Skin of body (tissue), 2 donors: ENCODE data around the gene MORF4L1. TPM values are rescaled to one million over a fixed set of nuclear protein-coding genes. Genes with fewer than 3 reads are reported as not detected.
A peak's percentile ranks its signal among the peaks of the same experiment; 100 is the strongest.
"Not testable (repeated sequence)": the region's sequence is repeated elsewhere in the genome, so short reads cannot be mapped to it uniquely, and the experiment has no call there.

ENCODE experiments used
- DNase-seq: peaks from one replicate; lab custom pipeline; 2025; lab: John Stamatoyannopoulos, UW
- total RNA-seq: library from RNA; depleted of rRNA; stranded (reverse); fragments of >200 nt; gene quantifications from one replicate; pipeline ENCODE4 v1.2.3, GENCODE V29; 2014

The MORF4L1 gene
- total RNA-seq, 1 donor from 2014 or later = 440 TPM

DNA sequence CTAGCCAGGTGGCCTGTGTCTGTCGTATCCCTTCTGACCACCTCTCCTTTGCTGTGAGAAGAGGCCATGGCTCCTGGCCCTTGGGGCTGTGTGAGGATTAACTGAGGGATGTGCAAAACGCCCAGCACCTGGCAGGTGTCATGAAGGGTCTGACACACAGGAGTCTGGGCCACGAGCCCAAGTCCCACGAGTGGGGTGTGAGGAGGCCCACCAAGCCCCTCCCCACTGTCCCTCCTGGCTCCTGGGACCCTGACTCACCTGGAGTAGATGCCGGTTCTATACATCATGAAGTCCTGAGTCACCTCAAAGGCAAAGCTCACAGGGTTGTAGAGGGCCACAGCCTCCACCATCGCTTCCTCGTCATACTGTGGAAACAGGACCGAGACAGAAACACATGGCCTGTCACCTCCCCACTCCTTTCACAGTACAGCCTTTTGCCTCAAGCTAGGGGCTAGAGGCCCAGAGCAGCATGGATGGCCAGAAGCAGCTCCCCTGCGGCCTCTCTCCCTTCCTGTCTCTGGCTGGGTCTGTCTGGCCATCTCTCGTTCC, 52.5 kb downstream of the MORF4L1 start:
- DNase-seq = no peak

DNA sequence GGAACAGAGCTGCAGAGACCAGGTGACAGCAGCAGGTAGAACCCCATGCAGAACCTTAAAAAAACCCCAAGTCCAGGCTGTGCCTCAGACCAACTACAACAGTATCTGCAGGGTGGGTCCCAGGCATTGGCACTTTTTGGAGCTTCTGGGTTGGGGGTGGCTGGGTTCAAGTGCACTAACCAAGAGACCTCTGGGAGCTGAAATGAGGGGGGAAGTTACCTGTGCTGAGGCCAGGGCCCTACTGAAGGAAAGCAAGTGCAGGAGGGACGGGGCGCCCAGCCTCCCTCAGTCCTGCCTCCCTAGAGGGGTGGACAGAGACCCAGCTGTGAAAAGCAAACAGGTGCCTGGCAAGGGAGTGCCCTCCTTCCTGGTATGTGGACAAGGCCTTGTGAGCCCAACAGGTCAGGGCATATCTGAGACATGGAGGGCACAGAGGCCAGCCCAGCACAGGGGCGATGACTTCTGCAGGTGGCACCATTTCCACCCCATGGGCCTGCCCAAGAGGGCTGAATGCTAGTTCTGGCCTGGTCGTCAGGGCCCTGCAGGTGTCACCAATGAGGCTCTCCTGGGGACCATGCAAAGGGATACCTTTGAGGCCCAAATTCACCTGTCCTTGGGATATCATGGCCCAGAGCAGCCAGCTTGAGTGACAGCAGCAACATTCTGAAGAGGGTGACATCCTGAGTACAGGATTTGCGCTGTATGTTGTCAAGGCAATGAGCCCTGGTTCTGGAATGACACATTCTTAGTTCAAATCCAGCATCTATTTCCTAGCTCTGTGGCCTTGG, 53.5 kb downstream of the MORF4L1 start:
- no peak for DNase-seq

DNA sequence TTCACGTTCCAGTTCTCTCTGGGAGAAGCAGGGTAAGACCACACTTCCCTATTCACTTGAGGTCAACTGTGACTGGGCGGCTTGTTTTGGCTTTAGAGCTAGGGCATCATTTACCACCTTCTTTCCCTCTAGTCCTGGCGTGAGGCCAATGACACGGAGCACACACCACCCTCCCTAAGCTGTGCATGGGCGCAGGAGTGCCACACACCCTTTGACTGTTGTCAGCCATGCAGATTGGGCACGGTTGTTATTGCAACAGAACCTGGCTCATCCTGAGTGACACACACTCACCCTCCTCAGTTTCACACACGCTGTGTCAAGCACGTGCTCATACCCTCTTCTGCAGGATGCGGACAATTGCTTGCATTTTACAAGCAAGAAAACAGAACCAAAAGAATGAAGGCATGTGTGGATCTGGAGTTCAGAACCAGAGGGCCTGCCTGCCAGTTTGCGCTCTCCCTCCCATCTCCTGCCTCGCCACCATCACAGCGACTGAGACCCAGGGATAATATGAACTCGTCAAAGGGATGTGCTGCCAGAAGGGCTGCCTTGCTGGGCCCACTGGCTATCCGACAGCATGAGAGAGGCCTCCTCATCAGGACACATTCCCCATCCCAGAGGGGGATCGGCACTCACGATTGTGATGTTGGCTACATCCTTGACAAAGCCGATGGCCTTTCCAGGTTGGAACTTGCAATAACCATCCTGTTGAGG, 54.5 kb downstream of the MORF4L1 start:
- DNase-seq = no peak

DNA sequence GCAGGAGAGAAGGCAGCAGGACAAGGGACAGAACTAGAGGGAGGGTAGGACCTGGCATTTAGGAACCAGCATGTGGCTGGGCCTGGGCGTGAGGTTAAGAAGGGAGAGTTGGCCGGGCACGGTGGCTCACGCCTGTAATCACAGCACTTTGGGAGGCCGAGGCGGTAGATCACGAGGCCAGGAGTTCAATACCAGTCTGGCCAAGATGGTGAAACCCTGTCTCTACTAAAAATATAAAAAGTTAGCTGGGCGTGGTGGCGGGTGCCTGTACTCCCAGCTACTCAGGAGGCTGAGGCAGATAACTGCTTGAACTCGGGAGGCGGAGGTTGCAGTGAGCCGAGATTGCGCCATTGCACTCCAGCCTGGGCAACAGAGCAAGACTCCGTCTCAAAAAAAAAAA, 55.5 kb downstream of the MORF4L1 start:
- DNase-seq = not testable (repeated sequence)

DNA sequence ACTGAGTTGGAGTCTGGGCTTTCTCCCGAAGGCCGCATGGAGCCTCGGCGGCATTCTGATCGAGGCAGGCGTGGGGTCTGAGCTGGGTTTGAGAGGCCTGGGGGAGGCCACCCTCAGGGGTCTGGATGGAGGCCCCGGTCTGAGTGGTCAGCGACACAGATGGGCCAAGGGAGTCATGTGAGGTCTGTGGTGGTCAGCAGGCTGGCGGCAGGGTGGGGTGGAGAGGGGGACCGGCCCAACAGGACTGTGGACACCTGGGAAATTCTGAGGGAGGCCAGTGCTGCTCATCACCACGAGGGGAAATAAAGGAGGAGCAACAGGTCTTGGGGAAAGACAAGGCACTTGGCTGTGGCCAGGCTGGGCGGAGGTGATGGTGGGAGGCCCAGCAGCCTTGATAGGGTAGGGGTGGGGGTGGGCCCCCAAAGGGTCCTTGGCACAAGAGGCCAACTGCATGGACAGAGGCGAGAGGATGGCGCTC, 56.0 kb downstream of the MORF4L1 start:
- DNase-seq = no peak

DNA sequence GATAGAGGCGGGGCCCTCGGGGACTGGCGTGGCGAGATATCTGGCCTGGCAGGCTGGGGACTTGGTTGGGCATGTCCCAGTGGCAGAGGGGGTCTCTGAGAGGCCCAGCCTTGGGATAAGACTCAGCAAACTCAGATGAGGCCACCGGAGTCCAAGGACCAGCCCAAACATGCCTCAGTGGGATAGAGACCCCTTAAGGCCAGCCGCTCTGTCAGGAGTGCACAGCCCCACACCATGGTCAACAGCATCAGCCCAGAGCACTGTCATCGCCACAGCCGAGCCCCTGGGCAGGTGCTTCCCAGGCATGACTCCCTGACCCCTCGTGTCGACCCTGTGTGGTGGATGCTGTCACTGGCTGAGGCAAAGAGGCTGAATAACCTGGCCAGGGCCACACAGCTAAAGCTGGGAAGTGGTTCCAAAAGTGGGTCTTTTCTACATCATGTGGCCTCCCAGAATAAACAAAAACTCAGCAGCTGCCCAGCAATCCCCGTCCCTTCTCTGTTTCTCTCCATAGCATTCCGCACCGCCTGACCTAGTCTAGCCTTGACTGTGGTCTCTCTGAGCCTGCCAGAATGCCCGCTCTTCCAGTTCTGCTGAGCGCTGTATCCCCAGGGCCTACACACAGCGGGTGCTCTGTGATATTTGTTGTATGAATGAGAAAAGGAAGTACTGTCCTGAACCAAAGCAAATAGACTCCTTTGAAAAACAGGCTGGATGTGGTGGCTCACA, 57.0 kb downstream of the MORF4L1 start:
- DNase-seq = no peak

DNA sequence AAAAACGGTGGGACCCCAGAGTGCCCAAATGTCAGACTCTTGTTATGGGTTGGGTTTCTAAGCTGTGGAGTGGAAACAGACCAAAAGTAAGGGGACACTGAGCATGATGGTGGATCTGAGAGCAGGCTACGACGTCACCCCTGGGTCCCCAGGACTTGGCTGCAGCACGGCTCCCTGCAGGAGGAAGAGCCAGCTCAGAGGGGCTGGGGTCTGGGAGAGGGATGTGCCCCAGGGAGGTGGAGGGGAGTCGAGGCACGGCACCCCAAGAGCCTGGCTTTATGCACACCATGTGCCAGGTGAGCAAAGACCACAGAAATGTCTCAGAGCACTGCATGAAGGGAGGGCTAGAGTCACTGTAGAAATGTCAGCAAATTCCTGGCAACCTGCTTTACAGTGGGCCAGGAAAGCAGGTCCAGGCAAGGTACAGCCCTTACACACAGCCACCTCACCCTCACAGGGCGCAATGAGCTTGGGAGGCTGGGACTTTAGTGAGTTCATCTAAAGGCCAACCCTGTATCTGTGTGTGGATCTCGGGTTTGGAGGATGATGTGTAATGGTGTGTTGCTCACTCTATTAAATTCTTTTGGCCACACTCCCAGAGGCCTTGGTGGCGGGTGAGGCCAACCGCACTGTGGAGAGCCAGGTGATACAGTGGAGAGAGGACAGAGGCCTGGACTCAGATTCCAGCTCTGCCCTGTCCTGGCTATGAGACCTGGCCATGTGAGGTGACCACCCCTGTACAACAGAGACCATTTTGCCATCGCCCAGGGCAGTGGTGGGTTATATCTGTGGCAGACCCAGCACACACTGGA, 58.1 kb downstream of the MORF4L1 start:
- DNase-seq = no peak

DNA sequence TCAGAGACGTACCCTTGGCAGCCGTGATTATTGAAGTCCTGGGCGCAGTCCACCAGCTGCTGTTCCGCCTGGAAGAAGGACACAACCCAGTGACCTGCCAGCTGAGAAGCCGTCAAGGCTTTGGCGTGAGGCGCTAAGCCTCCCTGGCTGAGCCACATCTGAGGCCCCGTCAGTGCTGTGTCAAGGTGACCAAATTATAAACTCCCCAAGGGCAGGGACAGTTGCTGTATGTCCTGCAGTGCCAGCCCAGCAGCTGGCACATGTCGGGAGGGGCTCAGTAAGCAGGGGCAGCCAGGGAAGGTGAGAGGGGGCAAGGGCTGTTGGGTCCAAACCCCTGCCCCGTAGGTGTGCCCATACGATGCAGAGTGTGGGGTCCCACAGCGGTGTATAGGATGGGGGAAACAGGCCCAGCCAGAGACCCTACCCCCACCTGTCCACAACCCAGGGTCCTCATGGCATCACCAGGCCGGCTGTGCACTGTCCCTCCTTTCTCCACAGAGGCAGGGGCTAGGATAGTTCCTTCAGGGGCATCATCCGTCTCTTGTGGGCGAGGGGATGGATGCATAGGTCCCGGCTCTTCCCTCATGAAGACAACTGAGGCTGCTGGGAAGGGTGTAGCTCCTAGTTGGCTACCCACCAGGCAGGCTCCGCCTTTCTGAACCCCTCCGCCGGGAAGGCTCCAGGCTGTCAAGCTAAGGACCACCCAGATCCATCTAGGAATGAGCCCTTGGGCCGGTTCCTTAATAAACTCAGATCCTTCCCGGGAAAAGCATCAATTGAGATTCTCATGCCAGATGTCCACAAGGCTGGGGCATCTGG, 59.0 kb downstream of the MORF4L1 start:
- DNase-seq = no peak

DNA sequence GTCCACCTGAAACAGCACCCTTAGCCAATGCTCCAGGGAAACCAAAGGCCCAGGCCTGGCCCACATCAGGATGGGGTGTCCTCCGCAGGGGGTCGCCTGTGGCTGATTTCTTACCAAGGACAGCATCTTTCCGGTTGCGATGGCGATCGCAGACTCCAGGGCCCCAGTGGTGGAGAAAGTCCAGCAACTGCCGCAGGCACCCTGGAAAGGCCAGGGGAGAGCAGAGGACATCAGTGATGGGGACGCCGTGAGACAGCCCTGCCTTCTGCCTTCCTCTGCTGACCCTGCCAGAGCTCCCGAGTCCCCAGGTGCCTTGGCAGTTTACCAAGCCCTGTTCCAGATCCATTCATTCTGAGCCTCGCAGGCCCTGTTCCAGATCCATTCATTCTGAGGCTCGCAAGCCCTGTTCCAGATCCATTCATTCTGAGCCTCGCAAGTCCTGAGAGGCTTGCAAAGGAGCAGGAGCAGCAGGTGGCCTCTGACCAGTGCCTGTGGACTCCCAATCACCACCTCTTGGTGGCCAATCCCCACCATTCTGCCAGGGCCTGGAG, 59.6 kb downstream of the MORF4L1 start:
- no peak for DNase-seq

DNA sequence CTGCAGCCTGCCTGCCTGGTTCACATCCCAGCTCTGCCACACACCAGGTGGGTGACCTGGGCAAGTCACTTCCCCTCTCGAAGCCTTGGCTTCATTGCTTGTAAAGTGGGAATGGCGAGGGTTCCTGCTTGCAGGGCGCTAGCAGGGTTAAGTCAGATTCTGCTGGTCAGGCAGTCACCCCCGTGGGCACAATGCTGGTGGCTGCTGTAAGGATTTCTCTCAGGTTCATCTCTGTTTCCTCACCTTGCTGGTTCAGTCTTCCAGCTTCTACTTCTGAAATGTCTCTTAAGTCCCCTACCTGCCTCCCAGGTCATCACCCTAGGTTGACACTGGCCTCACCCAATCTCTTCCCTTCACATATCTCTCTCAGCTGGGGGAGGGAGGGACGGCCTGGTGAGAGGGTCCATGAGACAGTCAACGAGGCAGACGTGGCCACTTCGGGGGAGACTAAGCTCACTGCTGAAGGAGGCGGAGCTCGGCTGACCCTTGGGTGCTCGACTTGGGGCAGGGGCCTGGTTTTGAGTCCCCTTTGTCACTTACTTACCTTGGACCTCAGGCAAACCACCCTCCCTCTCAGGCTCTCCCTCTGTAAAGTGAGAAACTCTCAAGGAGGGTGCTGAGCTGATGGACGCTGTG, 60.6 kb downstream of the MORF4L1 start:
- DNase-seq = no peak

DNA sequence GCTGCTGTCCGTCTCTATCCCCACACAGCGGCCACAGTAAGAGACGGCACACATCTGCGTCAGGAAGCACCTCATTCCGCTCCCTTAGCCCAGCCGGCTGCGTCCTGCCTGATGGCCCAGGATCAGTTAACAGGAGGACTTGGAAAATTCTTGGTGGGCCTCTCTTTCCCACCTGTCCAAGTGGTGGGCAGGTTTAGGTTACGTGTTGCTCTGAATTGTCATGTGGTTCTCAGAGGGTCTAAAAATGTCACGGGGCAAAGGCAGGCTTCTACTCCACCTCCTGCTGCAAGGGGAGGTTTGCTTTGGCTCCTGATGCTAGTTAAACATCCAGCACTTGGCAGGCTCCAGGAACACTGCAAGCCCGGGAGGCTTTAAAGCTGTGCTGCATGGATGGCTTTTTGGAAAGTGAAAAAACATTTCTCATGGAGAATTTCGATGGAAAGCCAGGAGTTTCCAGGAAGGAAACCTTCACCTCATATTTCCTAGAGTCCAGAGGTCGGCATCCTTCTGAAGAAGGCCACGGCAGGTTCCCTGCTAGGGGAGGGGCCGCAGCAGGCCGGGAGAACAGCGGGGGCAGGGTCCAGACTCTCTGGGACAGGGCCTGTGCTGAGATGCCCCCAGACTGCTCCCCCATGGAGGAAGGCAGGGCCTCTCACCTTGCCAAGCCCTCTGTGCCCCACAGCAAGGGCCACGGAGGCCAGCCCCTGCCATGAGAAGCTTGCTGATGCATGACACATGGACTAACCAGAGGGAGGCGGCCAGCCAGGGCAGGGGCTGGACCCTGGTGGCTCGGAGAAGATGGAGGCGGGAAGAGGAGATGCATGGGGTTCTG, 61.3 kb downstream of the MORF4L1 start:
- DNase-seq = peak; percentile 69

DNA sequence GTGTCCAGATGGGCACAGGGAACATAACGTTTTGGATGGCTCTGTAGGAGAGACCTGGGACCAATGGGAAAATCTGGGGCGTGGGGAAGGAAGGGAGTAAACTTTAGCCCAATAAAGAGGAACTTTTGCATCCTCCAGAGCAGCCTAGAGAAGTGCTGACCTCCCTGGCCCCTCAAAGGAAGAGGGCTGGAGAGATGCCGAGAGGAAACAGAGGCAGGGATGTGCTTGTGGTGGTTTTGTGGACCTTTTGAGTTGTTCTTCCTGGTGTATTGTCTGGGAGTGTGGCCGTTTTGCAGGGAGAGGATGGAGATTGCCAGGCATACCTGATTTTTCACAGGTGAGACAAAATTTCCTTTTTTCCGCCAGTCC, 61.9 kb downstream of the MORF4L1 start:
- DNase-seq = no peak

DNA sequence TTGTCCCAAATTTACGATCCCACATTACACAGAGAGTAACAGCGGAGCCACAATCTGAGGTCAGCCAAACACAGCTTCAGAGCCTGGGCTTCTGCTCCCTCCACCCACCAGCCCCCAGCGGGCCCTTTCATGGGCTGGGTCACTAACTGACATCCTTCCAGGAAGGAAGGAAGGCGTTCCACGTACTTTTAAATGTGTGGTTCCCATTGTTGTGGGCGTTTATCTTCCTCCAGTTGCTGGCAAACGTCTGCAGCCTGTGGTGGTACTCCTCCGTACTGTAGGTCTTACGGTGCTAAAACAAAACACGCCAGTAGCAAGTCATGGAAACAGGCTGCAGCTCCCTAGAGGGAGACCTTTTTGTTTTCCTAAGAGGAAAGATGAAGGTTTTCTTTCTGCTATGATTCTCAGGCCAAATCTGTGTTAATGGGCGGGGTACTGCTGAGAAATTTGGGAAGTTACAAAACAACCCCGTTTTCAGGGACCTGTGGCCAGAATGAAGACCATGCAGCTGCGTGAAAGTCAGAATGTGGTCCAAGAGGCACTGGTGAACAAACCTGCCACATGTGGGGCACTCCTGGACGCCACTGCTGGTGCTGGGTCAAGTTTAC, 64.5 kb downstream of the MORF4L1 start:
- peak; percentile 27 for DNase-seq

DNA sequence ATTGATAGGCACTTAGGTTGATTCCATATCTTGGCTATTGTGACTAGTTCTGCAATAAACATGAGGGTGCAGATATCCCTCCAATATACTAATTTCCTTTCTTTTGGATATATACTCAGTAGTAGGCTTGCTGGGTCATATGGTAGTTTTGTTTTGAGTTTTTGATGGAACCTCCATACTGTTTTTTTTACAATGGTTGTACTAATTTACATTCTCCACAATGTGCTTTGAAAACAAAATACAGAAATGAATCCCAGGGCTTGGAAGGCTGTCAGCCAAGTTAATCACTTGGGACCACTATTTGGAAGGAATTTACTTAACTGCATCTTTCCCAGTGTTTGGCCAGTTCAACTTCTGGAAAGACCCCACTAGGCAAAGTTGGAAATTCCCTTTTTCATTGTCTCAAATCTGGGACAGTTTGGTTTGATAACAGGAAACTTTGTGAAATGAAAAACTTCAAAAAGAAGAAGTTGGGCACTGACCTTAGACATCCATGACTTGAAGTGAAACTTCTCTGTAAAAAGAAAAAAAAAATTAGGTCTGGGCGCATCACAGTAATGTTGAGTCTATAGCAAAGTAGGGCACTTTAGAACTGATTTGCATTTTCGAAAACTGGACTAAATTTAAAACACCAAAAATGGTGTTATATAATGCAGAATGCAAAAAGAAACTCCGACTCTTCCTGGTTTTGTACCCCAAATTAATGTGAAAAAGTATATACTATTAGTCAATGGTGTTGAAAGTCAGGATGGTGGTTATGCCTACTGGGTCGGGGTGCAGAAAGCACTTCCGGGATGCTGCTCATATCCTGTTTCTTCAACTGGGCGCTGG, 66.2 kb downstream of the MORF4L1 start:
- DNase-seq = peak; percentile 14

DNA sequence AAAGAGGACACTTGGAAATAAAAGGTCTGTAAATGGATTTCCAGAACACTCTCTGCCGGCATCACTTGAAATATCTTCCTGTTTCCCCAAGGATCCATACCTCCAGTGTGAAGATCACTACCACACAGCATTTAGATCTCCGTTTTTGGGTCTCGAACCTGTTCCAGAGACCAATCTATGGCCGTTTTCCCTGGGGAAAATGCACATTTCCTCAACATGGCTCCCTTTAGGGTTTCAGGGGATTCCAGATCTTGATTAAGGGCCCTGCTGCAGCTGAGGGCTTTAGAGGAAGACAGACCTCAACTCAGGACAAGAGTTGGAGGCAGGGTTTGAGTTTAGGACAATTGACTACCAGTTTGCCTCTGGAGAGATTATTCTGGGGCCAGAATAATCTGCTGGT, 70.1 kb downstream of the MORF4L1 start:
- no peak for DNase-seq

DNA sequence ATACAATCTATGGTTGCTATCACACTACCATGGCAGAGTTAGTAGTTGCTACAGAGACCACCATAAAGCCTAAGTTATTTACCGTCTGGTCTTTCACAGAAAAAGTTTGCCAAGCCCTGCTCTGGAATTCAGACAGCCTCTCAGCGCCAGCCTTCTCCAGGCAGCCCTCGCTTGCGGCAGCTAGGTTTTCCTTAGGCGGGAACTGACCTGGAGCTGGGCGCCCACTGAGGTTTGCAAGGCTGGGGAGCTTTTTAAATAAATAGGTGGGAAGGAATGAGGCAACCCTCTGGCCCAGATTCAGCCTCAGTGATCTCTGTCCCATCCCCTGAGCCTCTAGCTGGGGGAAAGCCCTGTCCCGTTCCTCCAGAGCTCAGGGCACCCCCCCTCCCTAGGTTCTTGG, 71.0 kb downstream of the MORF4L1 start:
- no peak for DNase-seq

DNA sequence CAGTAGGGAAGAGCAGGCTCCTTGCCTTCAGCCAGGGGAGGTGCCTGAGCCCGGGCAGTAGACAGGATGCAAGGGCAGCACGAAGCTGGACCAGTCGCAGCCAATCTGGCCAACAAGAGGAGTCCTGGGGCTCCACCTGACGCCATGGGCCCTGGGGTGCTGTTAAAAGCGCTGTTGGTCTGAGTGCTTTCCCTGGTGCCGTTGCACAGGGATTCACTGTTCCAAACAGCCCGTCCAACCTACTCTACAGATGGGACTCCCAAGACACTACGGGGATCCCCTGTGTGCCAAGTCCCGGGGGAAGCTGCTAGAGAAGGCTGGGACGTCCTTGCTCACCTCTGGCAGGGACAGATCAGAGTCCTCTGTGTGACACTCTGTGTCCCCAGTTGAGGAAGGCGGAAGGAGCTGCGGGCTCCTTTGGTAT, 71.5 kb downstream of the MORF4L1 start:
- no peak for DNase-seq
